HEK293 (cell line): Measurements from ENCODE around the gene PCK1.
A peak's percentile ranks its signal among the peaks of the same experiment; 100 is the strongest.

ENCODE experiments used
- CTCF ChIA-PET: fragments of 350-600 bp; formaldehyde crosslinking; extraction: SDS; loops from one replicate; lab custom pipeline; 2021; ENCODE audit warnings: antibody characterized with exemption; lab: Yijun Ruan, JAX
- POLR2A ChIA-PET: fragments of 300-600 bp; formaldehyde crosslinking; extraction: SDS; loops from one replicate; lab custom pipeline; 2020; ENCODE audit warnings: antibody characterized with exemption, inconsistent platforms; lab: Yijun Ruan, JAX
- H3K27ac ChIP-seq: fragments of 200-500 bp; sonication (Bioruptor generic); 2 replicates; pipeline ENCODE4 v1.5.1; 2014; ENCODE audit warnings: low read depth, low read length, control low read depth, inconsistent platforms; ENCODE audit errors: extremely low read depth
- H3K36me3 ChIP-seq, 2 experiments: fragments of 200-500 bp in 1 of 2; sonication (Bioruptor generic) in 1 of 2; 1 replicate in 1 of 2; 2 replicates in 1 of 2; pipeline ENCODE4 v1.5.1; 2014 to 2017; ENCODE audit warnings: inconsistent platforms in 2 of 2, low read length in 2 of 2; ENCODE audit not compliant: control insufficient read depth in 2 of 2, insufficient read depth in 1 of 2
- H3K4me1 ChIP-seq: fragments of 200-500 bp; sonication (Bioruptor generic); 2 replicates; pipeline ENCODE4 v1.5.1; 2014; ENCODE audit warnings: mild to moderate bottlenecking, low read length, inconsistent platforms; ENCODE audit not compliant: control insufficient read depth, insufficient read depth
- H3K4me3 ChIP-seq: 2 replicates; pipeline ENCODE4 v1.5.1; 2011; ENCODE audit warnings: low read depth, mild to moderate bottlenecking, control low read depth, low read length, moderate library complexity
- H3K9me3 ChIP-seq: fragments of 200-500 bp; sonication (Bioruptor generic); 2 replicates; pipeline ENCODE4 v1.5.1; 2014; ENCODE audit warnings: low read depth, low read length, inconsistent platforms; ENCODE audit not compliant: control insufficient read depth, insufficient read depth
- GLIS1 ChIP-seq: fragments of 450-650 bp; formaldehyde crosslinking; IDR thresholded peaks from 2 replicates; pipeline ENCODE4 v1.5.1; 2016; ENCODE audit warnings: missing biosample characterization, missing genetic modification characterization
- MYNN ChIP-seq: fragments of 450-650 bp; formaldehyde crosslinking; IDR thresholded peaks from 2 replicates; pipeline ENCODE4 v1.5.1; 2016; ENCODE audit warnings: missing biosample characterization, missing genetic modification characterization, borderline replicate concordance
- PRDM1 ChIP-seq: fragments of 450-650 bp; formaldehyde crosslinking; IDR thresholded peaks from 2 replicates; pipeline ENCODE4; 2016; ENCODE audit warnings: missing biosample characterization, missing genetic modification characterization
- SP7 ChIP-seq: fragments of 450-650 bp; formaldehyde crosslinking; IDR thresholded peaks from 2 replicates; pipeline ENCODE4 v1.5.1; 2016; ENCODE audit warnings: missing biosample characterization, missing genetic modification characterization
- ZBTB8A ChIP-seq: fragments of 450-650 bp; formaldehyde crosslinking; IDR thresholded peaks from 2 replicates; pipeline ENCODE4 v1.5.1; 2016; ENCODE audit warnings: missing biosample characterization, missing genetic modification characterization
- ZIC2 ChIP-seq: fragments of 450-650 bp; formaldehyde crosslinking; IDR thresholded peaks from 2 replicates; pipeline ENCODE4 v1.5.1; 2016; ENCODE audit warnings: missing biosample characterization, missing genetic modification characterization
- ZNF16 ChIP-seq: fragments of 450-650 bp; formaldehyde crosslinking; IDR thresholded peaks from 2 replicates; pipeline ENCODE4 v1.5.1; 2016; ENCODE audit warnings: low read depth, missing biosample characterization, missing genetic modification characterization
- ZNF335 ChIP-seq: fragments of 450-650 bp; formaldehyde crosslinking; conservative IDR thresholded peaks from 2 replicates; pipeline ENCODE4 v1.5.1; 2016; ENCODE audit warnings: missing biosample characterization, missing genetic modification characterization
- ZNF426 ChIP-seq: fragments of 450-650 bp; formaldehyde crosslinking; IDR thresholded peaks from 2 replicates; pipeline ENCODE4 v1.5.1; 2017; ENCODE audit warnings: missing biosample characterization, missing genetic modification characterization, mild to moderate bottlenecking, inconsistent platforms, moderate library complexity
- ZNF501 ChIP-seq: fragments of 450-650 bp; formaldehyde crosslinking; IDR thresholded peaks from 2 replicates; pipeline ENCODE4 v1.5.1; 2016; ENCODE audit warnings: missing biosample characterization, missing genetic modification characterization
- ZNF768 ChIP-seq: fragments of 450-650 bp; formaldehyde crosslinking; IDR thresholded peaks from 2 replicates; pipeline ENCODE4 v1.5.1; 2018; ENCODE audit warnings: missing biosample characterization, mild to moderate bottlenecking, missing genetic modification characterization
- ZNF843 ChIP-seq: fragments of 450-650 bp; formaldehyde crosslinking; IDR thresholded peaks from 2 replicates; pipeline ENCODE4 v1.5.1; 2016; ENCODE audit warnings: missing biosample characterization, missing genetic modification characterization
- TF ChIP-seq, protein P1 (sequence below): fragments of 450-650 bp; formaldehyde crosslinking; IDR thresholded peaks from 2 replicates; pipeline ENCODE4 v1.5.1; 2016; ENCODE audit warnings: missing biosample characterization, missing genetic modification characterization
- TF ChIP-seq, protein P2 (sequence below): fragments of 450-650 bp; formaldehyde crosslinking; IDR thresholded peaks from 2 replicates; pipeline ENCODE4 v1.5.1; 2016; ENCODE audit warnings: missing biosample characterization, missing genetic modification characterization

PCK1 gene

DNA sequence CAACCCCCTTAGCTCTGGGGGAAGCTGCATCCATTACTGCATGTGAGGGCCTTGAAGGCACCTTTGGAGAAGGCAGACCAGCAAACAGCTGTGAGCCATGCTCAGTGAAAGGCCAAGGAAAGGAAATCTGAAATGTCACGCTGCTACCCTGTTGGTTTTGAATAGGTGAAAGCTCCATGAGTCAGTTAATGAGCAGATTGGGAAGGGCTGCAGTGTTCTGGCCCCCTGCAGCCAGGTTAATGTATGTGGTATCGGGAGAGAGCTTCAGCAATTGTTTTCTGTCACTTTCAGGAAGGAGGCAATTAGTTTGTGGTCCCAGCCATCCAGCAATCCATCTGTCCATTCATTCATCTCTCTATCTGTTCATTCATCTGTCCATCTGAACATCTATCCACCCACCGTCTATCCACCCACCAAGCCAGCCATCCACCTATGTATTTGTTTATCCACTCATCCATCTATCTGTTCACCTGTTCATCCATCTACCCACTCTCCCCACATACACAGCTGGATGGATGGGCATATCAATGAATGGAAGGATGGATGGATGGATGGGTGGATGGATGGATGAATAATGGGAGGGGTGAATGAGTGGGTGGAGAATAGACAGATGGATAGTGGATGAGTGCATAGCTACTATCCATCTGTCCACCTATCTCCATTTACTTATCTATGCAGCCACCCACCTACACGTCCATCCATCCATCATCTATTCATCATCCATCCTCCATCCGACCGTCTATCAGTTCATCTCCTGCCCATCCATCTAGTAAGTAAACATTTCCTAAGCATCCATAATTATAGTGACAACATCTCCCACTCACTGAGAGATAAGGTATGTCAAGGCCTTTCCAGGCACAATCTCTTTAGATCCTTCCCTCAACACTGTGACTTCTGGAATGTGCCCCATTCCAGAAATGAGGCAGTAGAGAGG lies 16.0 kb downstream of the PCK1 start (continued):
- TF ChIP-seq MYNN (tag by site-specific recombination) (no peak), SP7 (tag by site-specific recombination) (peak; percentile 70), ZIC2 (tag by site-specific recombination) (peak; percentile 79), ZNF16 (no peak), PRDM1 (tag by site-specific recombination) (0 out of 2 replicates have a peak, but pooled peaks have one; percentile 13), ZNF501 (no peak), ZNF426 (tag by site-specific recombination) (no peak)
- TF ChIP-seq, protein P1, sequence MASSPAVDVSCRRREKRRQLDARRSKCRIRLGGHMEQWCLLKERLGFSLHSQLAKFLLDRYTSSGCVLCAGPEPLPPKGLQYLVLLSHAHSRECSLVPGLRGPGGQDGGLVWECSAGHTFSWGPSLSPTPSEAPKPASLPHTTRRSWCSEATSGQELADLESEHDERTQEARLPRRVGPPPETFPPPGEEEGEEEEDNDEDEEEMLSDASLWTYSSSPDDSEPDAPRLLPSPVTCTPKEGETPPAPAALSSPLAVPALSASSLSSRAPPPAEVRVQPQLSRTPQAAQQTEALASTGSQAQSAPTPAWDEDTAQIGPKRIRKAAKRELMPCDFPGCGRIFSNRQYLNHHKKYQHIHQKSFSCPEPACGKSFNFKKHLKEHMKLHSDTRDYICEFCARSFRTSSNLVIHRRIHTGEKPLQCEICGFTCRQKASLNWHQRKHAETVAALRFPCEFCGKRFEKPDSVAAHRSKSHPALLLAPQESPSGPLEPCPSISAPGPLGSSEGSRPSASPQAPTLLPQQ (tag by site-specific recombination), result no peak

DNA sequence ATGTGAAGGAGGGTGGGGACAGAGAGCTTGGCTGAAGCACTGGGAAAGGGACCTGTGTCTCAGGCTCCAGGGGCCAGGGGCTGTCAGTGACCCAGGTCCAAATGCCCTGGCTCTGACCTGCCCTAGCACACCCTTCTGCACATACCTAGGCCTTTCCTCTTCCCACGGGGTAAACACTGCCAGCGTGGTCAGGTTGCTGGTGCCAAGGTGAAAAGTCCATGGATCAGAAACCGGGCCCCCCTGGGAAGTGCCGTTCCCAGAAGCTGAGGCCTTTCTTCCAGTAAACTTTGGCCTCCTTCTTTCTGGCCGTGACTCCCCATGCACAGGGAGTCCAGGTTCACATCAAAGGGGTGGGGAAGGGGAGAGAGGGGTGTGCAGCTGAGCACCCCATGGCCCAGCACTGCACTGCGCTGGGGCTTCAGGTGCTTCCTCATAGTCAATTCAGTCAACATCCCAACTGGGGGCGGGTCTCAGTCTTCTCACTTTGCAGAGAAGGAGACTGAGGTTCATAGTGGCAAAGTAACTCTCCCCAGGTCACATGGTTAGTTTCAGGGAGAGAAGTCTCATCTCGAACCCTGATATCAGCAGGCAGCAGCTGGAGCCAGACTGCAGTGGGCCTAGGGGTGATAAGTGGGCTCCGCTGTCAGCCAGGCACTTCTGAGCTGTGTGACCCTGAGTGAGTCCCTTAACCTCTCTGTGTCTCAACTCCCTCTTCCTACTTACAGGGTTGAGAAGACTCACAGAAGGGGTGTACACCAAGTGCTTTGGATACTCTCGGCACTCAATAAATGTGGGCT lies 17.0 kb downstream of the PCK1 start:
- Histone ChIP-seq H3K36me3 (no peaks in the 10 kb centered on the region), H3K27ac (no peak overlapping the region), H3K4me1 (peaks cover 21% of the 10 kb centered on the region), H3K9me3 (no peaks in the 10 kb centered on the region), H3K4me3 (no peak overlapping the region)
- TF ChIP-seq ZNF335 (no peak), ZNF768 (tag by site-specific recombination) (peak; percentile 74; the same call in 1 of the 2 replicates), ZNF843 (tag by site-specific recombination) (no peak)
- POLR2A ChIA-PET, result no interaction called here
- CTCF ChIA-PET, result interaction anchor here (0.8 kb wide), 1 partner anchor 229 kb away, joined by 7 read pairs; no protein-coding TSS in a partner anchor

DNA sequence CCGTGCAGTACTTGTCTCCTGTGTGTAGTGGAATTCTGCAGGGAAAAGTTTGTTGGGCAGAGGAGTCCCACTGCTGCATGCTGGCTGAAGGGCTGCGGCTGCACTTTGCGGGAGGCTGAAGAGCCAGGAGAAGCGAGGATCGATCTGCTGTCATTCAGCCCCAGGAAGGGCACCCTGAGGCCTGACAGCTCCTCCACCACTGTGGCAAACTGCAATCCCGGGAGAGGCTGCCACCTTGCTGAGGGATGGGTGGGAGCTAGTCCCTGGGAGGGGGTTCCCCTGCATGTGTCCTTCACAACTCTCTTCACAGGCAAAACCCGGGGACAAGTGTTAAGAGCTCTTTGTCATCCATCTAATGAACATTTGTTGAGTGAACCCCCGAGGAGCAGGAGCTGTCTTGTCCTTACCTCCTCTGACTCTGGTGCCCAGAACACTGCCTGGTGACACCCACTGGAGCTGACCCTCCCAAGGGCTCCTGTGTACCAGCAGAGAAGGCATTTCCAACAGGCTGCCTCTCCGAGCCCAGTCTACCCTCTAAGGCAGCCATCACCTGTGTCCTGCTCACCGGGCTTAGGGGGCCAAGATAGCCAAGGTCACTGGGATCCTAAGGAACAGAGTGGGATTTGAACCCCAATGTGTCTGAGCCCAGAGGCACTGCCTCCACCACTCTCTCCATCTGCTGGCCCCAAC lies 17.7 kb downstream of the PCK1 start:
- Histone ChIP-seq H3K27ac (no peak overlapping the region), H3K4me3 (no peak overlapping the region), H3K36me3 (no peaks in the 10 kb centered on the region), H3K9me3 (no peaks in the 10 kb centered on the region), H3K4me1 (peaks cover 24% of the 10 kb centered on the region)
- 0 out of 2 replicates have a peak, but pooled peaks have one; percentile 10 for TF ChIP-seq ZBTB8A (tag by site-specific recombination)
- peak; percentile 33; the same call in 1 of the 2 replicates for TF ChIP-seq GLIS1 (tag by site-specific recombination)
- TF ChIP-seq, protein P2, sequence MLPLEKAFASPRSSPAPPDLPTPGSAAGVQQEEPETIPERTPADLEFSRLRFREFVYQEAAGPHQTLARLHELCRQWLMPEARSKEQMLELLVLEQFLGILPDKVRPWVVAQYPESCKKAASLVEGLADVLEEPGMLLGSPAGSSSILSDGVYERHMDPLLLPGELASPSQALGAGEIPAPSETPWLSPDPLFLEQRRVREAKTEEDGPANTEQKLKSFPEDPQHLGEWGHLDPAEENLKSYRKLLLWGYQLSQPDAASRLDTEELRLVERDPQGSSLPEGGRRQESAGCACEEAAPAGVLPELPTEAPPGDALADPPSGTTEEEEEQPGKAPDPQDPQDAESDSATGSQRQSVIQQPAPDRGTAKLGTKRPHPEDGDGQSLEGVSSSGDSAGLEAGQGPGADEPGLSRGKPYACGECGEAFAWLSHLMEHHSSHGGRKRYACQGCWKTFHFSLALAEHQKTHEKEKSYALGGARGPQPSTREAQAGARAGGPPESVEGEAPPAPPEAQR (tag by site-specific recombination), result no peak
- ChIA-PET POLR2A (no interaction called here), CTCF (no interaction called here)
